Measurements from ENCODE around the gene AFF4. TPM values are rescaled to one million over a fixed set of nuclear protein-coding genes. Genes with fewer than 3 reads are reported as not detected.

The AFF4 gene
- total and polyA plus RNA-seq, 9 of the 15 experiments (the other 6 are each of a cell fraction or from before 2014, with no cell fraction given), result 1.7 to 25.8 (median 17.9) TPM

GRCh38 chr5:132868754-132869153 lies 94.7 kb downstream of the AFF4 start:
- POLR2A ChIA-PET, result interaction anchor here (0.7 to 3.9 kb wide), 4 partner anchors 8 to 39 kb away, joined by 3 to 22 read pairs (median 5); partner anchors contain the start of gene SHROOM1
- Histone ChIP-seq H2AFZ (ENCODE audit: low read depth, low read length) (no peak overlapping the region), H3K27me3 (ENCODE audit: control insufficient read depth in 2 of 2, insufficient read depth in 2 of 2, low read length in 2 of 2) (no peaks in the 10 kb centered on the region), H3K79me2 (ENCODE audit: control insufficient read depth, insufficient read depth, low read length) (peaks cover 23% of the 10 kb centered on the region), H3K4me1 (replicated peaks in 1 of 2; ENCODE audit: control insufficient read depth in 2 of 2, insufficient read depth in 2 of 2, low read length in 2 of 2) (peaks cover 12 to 33% of the 10 kb centered on the region in 2 experiments), H3K9me1 (ENCODE audit: control insufficient read depth, insufficient read depth, low read length) (no peaks in the 10 kb centered on the region), H3K4me3 (no peak overlapping the region), H4K20me1 (replicated peaks; ENCODE audit: control insufficient read depth, insufficient read depth, low read length) (peaks cover 4% of the 10 kb centered on the region; the same call in 1 of the 2 replicates), H3K4me2 (ENCODE audit: insufficient read depth, low read length) (no peak overlapping the region), H3K36me3 (ENCODE audit: control insufficient read depth, insufficient read depth, low read length) (peaks cover 56% of the 10 kb centered on the region), H3K9ac (ENCODE audit: insufficient read depth in 1 of 2, low read depth in 2 of 2, low read length in 2 of 2) (no peak overlapping the region), H3K27ac (ENCODE audit: extremely low read depth, low read depth, low read length) (no peak overlapping the region), H3K9me3 (replicated peaks; ENCODE audit: control insufficient read depth, insufficient read depth, low read depth, low read length) (no peaks in the 10 kb centered on the region)
- TF ChIP-seq SUPT5H (IDR thresholded peaks at IDR 0.05), result 0 out of 2 replicates have a peak, but pooled peaks have one; percentile 36
- TF ChIP-seq ZNF507 (tag; conservative IDR thresholded peaks at IDR 0.05), result no peak
- TF ChIP-seq POLR2A (conservative IDR thresholded peaks at IDR 0.05), result peak; percentile 27
- TF ChIP-seq POLR2AphosphoS5 (IDR thresholded peaks at IDR 0.05; ENCODE audit: control insufficient read depth, insufficient read depth, low read depth, low read length), result peak; percentile 10; the same call in 1 of the 2 replicates
- intact Hi-C loops (cut with micrococcal nuclease), result no loop called here
- CTCF ChIA-PET (ENCODE audit: low intra/inter-chr PET ratio), result no interaction called here
- in situ Hi-C loops (cut with MboI), result no loop called here
- no TSS peak for BruUV-seq (replicated peaks)
- no peak for DNase-seq (ENCODE audit: extremely low read depth in 1 of 4, low spot score in 3 of 4)
- WGBS (ENCODE audit: insufficient coverage, low coverage, missing lambda C conversion rate), result 94% methylated on average over 4 of the region's 4 CpGs
- ATAC-seq, result no peak
- FAIRE-seq, result no peak

- ChIA-PET CTCF (ENCODE audit: low intra/inter-chr PET ratio) (interaction anchor here (0.7 to 1.3 kb wide), 2 partner anchors 16 to 47 kb away, joined by 3 to 5 read pairs; no protein-coding TSS in a partner anchor), POLR2A (interaction anchor here (0.7 to 3.9 kb wide), 11 partner anchors 8 to 200 kb away, joined by 3 to 22 read pairs (median 4); partner anchors contain the start of gene SHROOM1)
- H3K4me1 ChIP-seq (replicated peaks in 1 of 2; ENCODE audit: control insufficient read depth in 2 of 2, insufficient read depth in 2 of 2, low read length in 2 of 2), result peaks cover 12 to 24% of the 10 kb centered on the region in 2 experiments
- WGBS (ENCODE audit: insufficient coverage, low coverage, missing lambda C conversion rate), result 0% methylated on average over 13 of the region's 13 CpGs
- H3K9ac ChIP-seq (ENCODE audit: insufficient read depth in 1 of 2, low read depth in 2 of 2, low read length in 2 of 2), result peak overlapping the region; percentile 97 to 100
- H3K4me3 ChIP-seq, result peak overlapping the region; percentile 98
- peak overlapping the region; percentile 95 for H3K27ac ChIP-seq (ENCODE audit: extremely low read depth, low read depth, low read length)
- BruUV-seq (replicated peaks), result no TSS peak
- ATAC-seq (peak; percentile 52), DNase-seq (ENCODE audit: extremely low read depth in 1 of 4, low spot score in 3 of 4) (no peak), FAIRE-seq (peak; percentile 26)
- in situ Hi-C loops (cut with MboI), result no loop called here
- peak overlapping the region; percentile 98 for H3K4me2 ChIP-seq (ENCODE audit: insufficient read depth, low read length)
- no peaks in the 10 kb centered on the region; the same call in 1 of the 2 replicates for H4K20me1 ChIP-seq (replicated peaks; ENCODE audit: control insufficient read depth, insufficient read depth, low read length)
- peaks cover 23% of the 10 kb centered on the region for H3K79me2 ChIP-seq (ENCODE audit: control insufficient read depth, insufficient read depth, low read length)
- H3K9me1 ChIP-seq (ENCODE audit: control insufficient read depth, insufficient read depth, low read length), result no peaks in the 10 kb centered on the region
- no peaks in the 10 kb centered on the region for H3K9me3 ChIP-seq (replicated peaks; ENCODE audit: control insufficient read depth, insufficient read depth, low read depth, low read length)
- intact Hi-C loops (cut with micrococcal nuclease), result loop anchor here (2.0 kb wide), 1 partner anchor 60 kb away; no protein-coding TSS in a partner anchor
- H3K27me3 ChIP-seq (ENCODE audit: control insufficient read depth in 2 of 2, insufficient read depth in 2 of 2, low read length in 2 of 2), result no peaks in the 10 kb centered on the region
- peaks cover 51% of the 10 kb centered on the region for H3K36me3 ChIP-seq (ENCODE audit: control insufficient read depth, insufficient read depth, low read length)
- peak overlapping the region; percentile 85 for H2AFZ ChIP-seq (ENCODE audit: low read depth, low read length)
- TF ChIP-seq E2F4 (CRISPR knock-in tag; IDR thresholded peaks at IDR 0.05; ENCODE audit: low read depth) (no peak), ZNF143 (CRISPR knock-in tag; IDR thresholded peaks at IDR 0.05) (peak; percentile 10; the same call in 1 of the 2 replicates), SIN3A (IDR thresholded peaks at IDR 0.05; ENCODE audit: borderline replicate concordance in 2 of 2, control insufficient read depth in 1 of 2, low read depth in 2 of 2, low read length in 2 of 2) (0 out of 4 replicates have a peak, but pooled peaks of 1 of the 2 experiments have one; percentile 2), U2AF2 (optimal IDR thresholded peaks at IDR 0.05; ENCODE audit: low read depth, low read length) (no peak), FOXK1 (CRISPR knock-in tag; IDR thresholded peaks at IDR 0.05; ENCODE audit: borderline replicate concordance) (0 out of 2 replicates have a peak, but pooled peaks have one; percentile 0), FOSL1 (tag; conservative IDR thresholded peaks at IDR 0.05) (0 out of 2 replicates have a peak, but pooled peaks have one; percentile 1), HMGXB4 (CRISPR knock-in tag; IDR thresholded peaks at IDR 0.05) (0 out of 2 replicates have a peak, but pooled peaks have one; percentile 58)
Observed at GRCh38 chr5:132867046-132867451, 96.4 kb downstream of the AFF4 start.

All from K562 (cell line).